Fibroblast of lung (primary cell): ENCODE results near the gene NECTIN4. TPM values are rescaled to one million over a fixed set of nuclear protein-coding genes. Genes with fewer than 3 reads are reported as not detected.
"Not testable (repeated sequence)": the region's sequence is repeated elsewhere in the genome, so short reads cannot be mapped to it uniquely, and the experiment has no call there.

Experiments used
- DNase-seq, 2 donors: peaks; one replicate each; pipeline versions ENCODE4 v3.0.0 to v3.0.0-alpha.2; 2010; ENCODE audit warnings: low read depth in 2 of 2
- H2AFZ ChIP-seq: 2 replicates; pipeline ENCODE4 v1.5.1; 2012; ENCODE audit warnings: low read length, control low read depth, inconsistent platforms
- H3K27ac ChIP-seq: 2 replicates; pipeline ENCODE4 v1.5.1; 2011; ENCODE audit warnings: low read length, control low read depth; ENCODE audit not compliant: insufficient read depth
- H3K27me3 ChIP-seq: 2 replicates; pipeline ENCODE4 v1.5.1; 2011; ENCODE audit warnings: mild to moderate bottlenecking, low read length; ENCODE audit not compliant: control insufficient read depth, insufficient read depth
- H3K36me3 ChIP-seq: 2 replicates; pipeline ENCODE4 v1.5.1; 2011; ENCODE audit warnings: low read length; ENCODE audit not compliant: control insufficient read depth, insufficient read depth
- H3K4me1 ChIP-seq: 2 replicates; pipeline ENCODE4 v1.5.1; 2011; ENCODE audit warnings: low read length; ENCODE audit not compliant: control insufficient read depth, insufficient read depth; ENCODE audit errors: extremely low read depth
- H3K4me2 ChIP-seq: 2 replicates; pipeline ENCODE4 v1.5.1; 2011; ENCODE audit warnings: low read length, control low read depth; ENCODE audit not compliant: insufficient read depth; ENCODE audit errors: extremely low read depth
- H3K4me3 ChIP-seq, 4 experiments: fragments of 200-600 bp in 1 of 4; sonication (generic) in 1 of 4; replicated peaks in 1 of 4; 2 replicates each; pipeline ENCODE4 v1.5.1; 2011 to 2016; ENCODE audit warnings: low read length in 4 of 4, low read depth in 3 of 4, mild to moderate bottlenecking in 3 of 4, control low read depth in 2 of 4, inconsistent platforms in 1 of 4, mixed read lengths in 1 of 4; ENCODE audit not compliant: insufficient read depth in 1 of 4; ENCODE audit errors: control extremely low read depth in 1 of 4
- H3K79me2 ChIP-seq: 2 replicates; pipeline ENCODE4 v1.5.1; 2012; ENCODE audit warnings: mild to moderate bottlenecking, low read length, inconsistent platforms; ENCODE audit not compliant: control insufficient read depth, insufficient read depth
- H3K9ac ChIP-seq: 2 replicates; pipeline ENCODE4 v1.5.1; 2011; ENCODE audit warnings: mild to moderate bottlenecking, low read length, control low read depth; ENCODE audit not compliant: insufficient read depth
- H3K9me3 ChIP-seq: 2 replicates; pipeline ENCODE4 v1.5.1; 2012; ENCODE audit warnings: low read depth, low read length; ENCODE audit not compliant: control insufficient read depth, insufficient read depth
- H4K20me1 ChIP-seq: 2 replicates; pipeline ENCODE4 v1.5.1; 2011; ENCODE audit warnings: low read length; ENCODE audit not compliant: control insufficient read depth, insufficient read depth; ENCODE audit errors: extremely low read depth
- EZH2 ChIP-seq: IDR thresholded peaks from 2 replicates; pipeline ENCODE4 v1.5.1; 2012; ENCODE audit warnings: low read length, control low read depth, mild to moderate bottlenecking; ENCODE audit errors: missing control alignments
- polyA plus RNA-seq, 2 donors: library from polyadenylated mRNA; depleted of rRNA in 1 of 2; stranded (reverse) in 1 of 2; unstranded in 1 of 2; fragments of >200 nt; gene quantifications; 2 replicates each; pipeline ENCODE4 v1.2.1, GENCODE V29; 2011 to 2012; ENCODE audit warnings: missing spikeins in 1 of 2
- total RNA-seq: library from RNA; depleted of rRNA; stranded (reverse); fragments of >200 nt; gene quantifications from 2 replicates; pipeline ENCODE4 v1.2.1, GENCODE V29; 2014
- TF ChIP-seq, protein P1 (sequence below), 2 donors: IDR thresholded peaks in 1 of 2; conservative IDR thresholded peaks in 1 of 2; 1 replicate in 1 of 2; 2 replicates in 1 of 2; pipeline ENCODE4 v1.5.1; 2011 to 2012; ENCODE audit warnings: low read length in 2 of 2, control low read depth in 1 of 2, inconsistent platforms in 1 of 2, low read depth in 1 of 2, mild to moderate bottlenecking in 1 of 2

The NECTIN4 gene
- total and polyA plus RNA-seq, 2 donors (not counting 1 experiment from before 2014, with no cell fraction given) = 0.16 to 0.33 TPM

DNA sequence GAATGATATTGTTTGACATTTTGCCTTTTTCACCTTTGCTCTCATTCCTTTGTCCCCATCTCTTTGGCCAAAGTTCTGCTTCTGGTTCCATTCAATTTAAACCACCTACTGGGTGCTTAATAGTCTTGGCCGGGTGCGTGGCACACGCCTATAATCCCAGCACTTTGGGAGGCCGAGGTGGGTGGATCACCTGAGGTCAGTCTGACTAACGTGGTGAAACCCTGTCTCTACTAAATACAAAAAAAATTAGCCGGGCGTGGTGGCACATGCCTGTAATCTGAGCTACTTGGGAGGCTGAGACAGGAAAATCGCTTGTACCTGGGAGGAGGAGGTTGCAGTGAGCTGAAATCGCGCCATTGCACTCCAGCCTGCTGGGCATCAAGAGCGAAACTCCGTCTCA is 66.9 kb downstream of the NECTIN4 start:
- H3K79me2 ChIP-seq, H3K9ac ChIP-seq, H3K4me2 ChIP-seq, H4K20me1 ChIP-seq, H3K36me3 ChIP-seq, H3K4me1 ChIP-seq, H3K9me3 ChIP-seq, H3K27ac ChIP-seq, H3K4me3 ChIP-seq, DNase-seq, H2AFZ ChIP-seq: not testable (repeated sequence)
- H3K27me3 ChIP-seq = peaks cover 26% of the 10 kb centered on the region

DNA sequence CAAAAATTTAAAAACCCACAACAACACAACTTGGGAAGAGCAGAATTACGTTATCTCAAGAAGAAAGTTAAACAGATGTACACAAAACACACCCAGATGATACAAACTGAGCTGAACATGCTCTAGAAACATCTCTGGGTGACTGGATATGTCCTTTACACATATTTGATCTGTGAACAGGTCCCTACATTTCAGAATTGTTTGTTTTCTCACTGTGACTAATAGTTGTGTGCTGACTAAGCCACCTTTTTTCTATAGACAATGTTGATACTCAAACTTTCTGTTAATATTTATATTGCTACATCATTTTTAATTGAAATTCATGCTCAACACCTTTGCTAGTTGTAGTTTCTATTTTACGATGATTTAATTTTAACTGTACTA is 67.4 kb downstream of the NECTIN4 start:
- H3K27me3 ChIP-seq = peaks cover 26% of the 10 kb centered on the region
- no peak overlapping the region for H3K9ac ChIP-seq
- no peaks in the 10 kb centered on the region for H3K9me3 ChIP-seq
- H3K79me2 ChIP-seq = no peaks in the 10 kb centered on the region
- H3K4me2 ChIP-seq = no peak overlapping the region
- peaks cover 6% of the 10 kb centered on the region for H3K4me1 ChIP-seq
- TF ChIP-seq EZH2 = no peak
- TF ChIP-seq, protein P1, sequence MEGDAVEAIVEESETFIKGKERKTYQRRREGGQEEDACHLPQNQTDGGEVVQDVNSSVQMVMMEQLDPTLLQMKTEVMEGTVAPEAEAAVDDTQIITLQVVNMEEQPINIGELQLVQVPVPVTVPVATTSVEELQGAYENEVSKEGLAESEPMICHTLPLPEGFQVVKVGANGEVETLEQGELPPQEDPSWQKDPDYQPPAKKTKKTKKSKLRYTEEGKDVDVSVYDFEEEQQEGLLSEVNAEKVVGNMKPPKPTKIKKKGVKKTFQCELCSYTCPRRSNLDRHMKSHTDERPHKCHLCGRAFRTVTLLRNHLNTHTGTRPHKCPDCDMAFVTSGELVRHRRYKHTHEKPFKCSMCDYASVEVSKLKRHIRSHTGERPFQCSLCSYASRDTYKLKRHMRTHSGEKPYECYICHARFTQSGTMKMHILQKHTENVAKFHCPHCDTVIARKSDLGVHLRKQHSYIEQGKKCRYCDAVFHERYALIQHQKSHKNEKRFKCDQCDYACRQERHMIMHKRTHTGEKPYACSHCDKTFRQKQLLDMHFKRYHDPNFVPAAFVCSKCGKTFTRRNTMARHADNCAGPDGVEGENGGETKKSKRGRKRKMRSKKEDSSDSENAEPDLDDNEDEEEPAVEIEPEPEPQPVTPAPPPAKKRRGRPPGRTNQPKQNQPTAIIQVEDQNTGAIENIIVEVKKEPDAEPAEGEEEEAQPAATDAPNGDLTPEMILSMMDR (conservative IDR thresholded peaks at IDR 0.05 in 1 of 2, IDR thresholded peaks at IDR 0.05 in 1 of 2; ENCODE audit: low read depth in 1 of 2, low read length in 2 of 2) = no peak
- no peak overlapping the region for H2AFZ ChIP-seq
- no peak overlapping the region for H3K4me3 ChIP-seq
- DNase-seq = no peak
- H3K36me3 ChIP-seq = no peaks in the 10 kb centered on the region
- H4K20me1 ChIP-seq = no peaks in the 10 kb centered on the region
- H3K27ac ChIP-seq = no peak overlapping the region

DNA sequence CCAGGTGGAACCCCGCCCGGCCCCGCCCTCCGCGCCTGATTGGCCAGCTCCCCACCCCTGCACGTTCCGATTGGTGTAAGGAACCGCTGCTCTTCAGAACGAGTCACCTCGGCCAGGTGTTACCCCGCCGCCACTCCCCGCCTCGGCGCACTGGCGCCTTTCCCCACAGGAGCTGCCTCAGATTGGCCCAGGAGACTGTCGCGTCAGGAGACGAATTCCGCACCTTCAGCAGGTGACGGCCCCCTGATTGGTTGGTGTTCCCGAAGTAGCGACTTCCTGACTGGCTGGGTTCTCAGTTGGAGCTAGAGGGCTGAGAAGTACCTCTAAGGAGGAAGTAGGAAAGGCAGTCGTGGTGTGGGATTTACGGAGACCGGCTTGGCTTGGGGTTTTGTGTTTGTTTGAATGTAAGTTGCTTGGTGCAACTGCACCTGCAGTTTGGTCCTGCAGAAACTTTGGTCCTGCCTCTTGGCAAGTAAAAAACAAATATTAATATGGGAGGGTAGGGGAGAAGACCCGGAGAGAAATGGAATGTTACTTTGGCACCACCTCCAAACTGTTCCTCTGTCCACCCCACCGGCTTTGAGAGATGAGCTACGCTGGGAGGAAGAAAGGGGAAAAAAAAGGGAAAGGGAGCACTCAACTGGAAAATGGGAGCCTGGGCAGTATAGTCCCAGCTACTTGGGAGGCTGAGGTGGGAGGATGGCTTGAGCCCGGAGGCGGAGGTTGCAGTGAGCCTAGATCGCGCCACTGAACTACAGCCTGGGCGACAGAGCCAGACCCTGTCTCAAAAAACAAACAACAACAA is 68.0 kb downstream of the NECTIN4 start:
- Histone ChIP-seq H3K36me3 (no peaks in the 10 kb centered on the region), H3K4me1 (peaks cover 6% of the 10 kb centered on the region), H3K4me2 (peak overlapping the region; percentile 88), H4K20me1 (no peaks in the 10 kb centered on the region), H3K27me3 (peaks cover 26% of the 10 kb centered on the region), H3K9ac (peak overlapping the region; percentile 10), H2AFZ (peak overlapping the region; percentile 20), H3K79me2 (no peaks in the 10 kb centered on the region), H3K27ac (no peak overlapping the region), H3K9me3 (no peaks in the 10 kb centered on the region), H3K4me3 (peak overlapping the region in 3 of 4 experiments; percentile 27 to 59 (median 53))
- TF ChIP-seq EZH2 = peak; percentile 51
- TF ChIP-seq, protein P1 (conservative IDR thresholded peaks at IDR 0.05 in 1 of 2, IDR thresholded peaks at IDR 0.05 in 1 of 2; ENCODE audit: low read depth in 1 of 2, low read length in 2 of 2) = no peak
- DNase-seq = peak in 1 of 2 donors; percentile 48

Other genes with a start within 250 kb of the NECTIN4 start
- not detected in 2 replicates for gene CD244, start 226.7 kb downstream of the NECTIN4 start, total RNA-seq
- gene CD244, start 226.7 kb downstream of the NECTIN4 start, polyA plus RNA-seq = not detected in 2 replicates
- gene ITLN1, start 204.4 kb downstream of the NECTIN4 start, total RNA-seq = under 0.01 TPM in 1 of 2 replicates, not detected in the other
- gene ITLN1, start 204.4 kb downstream of the NECTIN4 start, polyA plus RNA-seq = not detected in 2 replicates
- not detected in 2 replicates for gene ITLN2, start 134.7 kb downstream of the NECTIN4 start, total RNA-seq
- not detected in 2 replicates for gene ITLN2, start 134.7 kb downstream of the NECTIN4 start, polyA plus RNA-seq
- gene F11R, start 68.4 kb downstream of the NECTIN4 start, total RNA-seq = 0.66 and 2.1 TPM in 2 replicates
- gene F11R, start 68.4 kb downstream of the NECTIN4 start, polyA plus RNA-seq = 0.50 and 1.5 TPM in 2 replicates
- 0.66 and 0.77 TPM in 2 replicates for gene TSTD1, start 50.6 kb downstream of the NECTIN4 start, total RNA-seq
- gene TSTD1, start 50.6 kb downstream of the NECTIN4 start, polyA plus RNA-seq = 0.24 and 7.5 TPM in 2 replicates
- 71.7 and 80.1 TPM in 2 replicates for gene USF1, start 43.6 kb downstream of the NECTIN4 start, total RNA-seq
- gene USF1, start 43.6 kb downstream of the NECTIN4 start, polyA plus RNA-seq = 23.9 and 25.0 TPM in 2 replicates
- gene ARHGAP30, start 19.7 kb downstream of the NECTIN4 start, total RNA-seq = not detected in 2 replicates
- gene ARHGAP30, start 19.7 kb downstream of the NECTIN4 start, polyA plus RNA-seq = 0.01 TPM in 1 of 2 replicates, not detected in the other
- 0.77 and 3.0 TPM in 2 replicates for gene KLHDC9, start 8.8 kb upstream of the NECTIN4 start, total RNA-seq
- 0.95 and 1.5 TPM in 2 replicates for gene KLHDC9, start 8.8 kb upstream of the NECTIN4 start, polyA plus RNA-seq
- gene PFDN2, start 28.5 kb upstream of the NECTIN4 start, total RNA-seq = 39.6 and 45.5 TPM in 2 replicates
- 145 and 188 TPM in 2 replicates for gene PFDN2, start 28.5 kb upstream of the NECTIN4 start, polyA plus RNA-seq
- 24.7 and 30.6 TPM in 2 replicates for gene NIT1, start 28.5 kb upstream of the NECTIN4 start, total RNA-seq
- gene NIT1, start 28.5 kb upstream of the NECTIN4 start, polyA plus RNA-seq = 42.6 and 83.1 TPM in 2 replicates
- gene DEDD, start 43.1 kb upstream of the NECTIN4 start, total RNA-seq = 15.4 and 21.6 TPM in 2 replicates
- gene DEDD, start 43.1 kb upstream of the NECTIN4 start, polyA plus RNA-seq = 40.0 and 40.3 TPM in 2 replicates
- gene UFC1, start 64.4 kb upstream of the NECTIN4 start, total RNA-seq = 87.0 and 95.8 TPM in 2 replicates
- gene UFC1, start 64.4 kb upstream of the NECTIN4 start, polyA plus RNA-seq = 154 and 168 TPM in 2 replicates
- 7.7 and 10.2 TPM in 2 replicates for gene USP21, start 69.9 kb upstream of the NECTIN4 start, total RNA-seq
- gene USP21, start 69.9 kb upstream of the NECTIN4 start, polyA plus RNA-seq = 11.7 and 13.6 TPM in 2 replicates
- 9.2 and 12.2 TPM in 2 replicates for gene PPOX, start 76.9 kb upstream of the NECTIN4 start, total RNA-seq
- gene PPOX, start 76.9 kb upstream of the NECTIN4 start, polyA plus RNA-seq = 5.6 and 6.0 TPM in 2 replicates
- 13.4 and 18.7 TPM in 2 replicates for gene B4GALT3, start 87.9 kb upstream of the NECTIN4 start, total RNA-seq
- gene B4GALT3, start 87.9 kb upstream of the NECTIN4 start, polyA plus RNA-seq = 17.8 and 19.2 TPM in 2 replicates
- 0.51 and 1.3 TPM in 2 replicates for gene ADAMTS4, start 109.5 kb upstream of the NECTIN4 start, total RNA-seq
- gene ADAMTS4, start 109.5 kb upstream of the NECTIN4 start, polyA plus RNA-seq = 0.75 and 1.0 TPM in 2 replicates
- 142 and 194 TPM in 2 replicates for gene NDUFS2, start 112.8 kb upstream of the NECTIN4 start, total RNA-seq
- gene NDUFS2, start 112.8 kb upstream of the NECTIN4 start, polyA plus RNA-seq = 135 and 141 TPM in 2 replicates
- gene FCER1G, start 125.7 kb upstream of the NECTIN4 start, total RNA-seq = not detected in 2 replicates
- 0.21 and 0.85 TPM in 2 replicates for gene FCER1G, start 125.7 kb upstream of the NECTIN4 start, polyA plus RNA-seq
- not detected in 2 replicates for gene APOA2, start 134.1 kb upstream of the NECTIN4 start, total RNA-seq
- gene APOA2, start 134.1 kb upstream of the NECTIN4 start, polyA plus RNA-seq = not detected in 2 replicates
- gene TOMM40L, start 136.5 kb upstream of the NECTIN4 start, total RNA-seq = 9.2 and 11.7 TPM in 2 replicates
- 11.1 and 12.0 TPM in 2 replicates for gene TOMM40L, start 136.5 kb upstream of the NECTIN4 start, polyA plus RNA-seq
- gene NR1I3, start 148.6 kb upstream of the NECTIN4 start, total RNA-seq = not detected in 2 replicates
- gene NR1I3, start 148.6 kb upstream of the NECTIN4 start, polyA plus RNA-seq = not detected in 2 replicates
- gene PCP4L1, start 169.2 kb upstream of the NECTIN4 start, total RNA-seq = not detected in 2 replicates
- not detected in 2 replicates for gene PCP4L1, start 169.2 kb upstream of the NECTIN4 start, polyA plus RNA-seq
- gene MPZ, start 220.4 kb upstream of the NECTIN4 start, total RNA-seq = 0.51 and 0.99 TPM in 2 replicates
- 1.1 and 1.9 TPM in 2 replicates for gene MPZ, start 220.4 kb upstream of the NECTIN4 start, polyA plus RNA-seq
- gene SDHC, start 224.8 kb upstream of the NECTIN4 start, total RNA-seq = 13.4 and 24.8 TPM in 2 replicates
- gene SDHC, start 224.8 kb upstream of the NECTIN4 start, polyA plus RNA-seq = 484 and 512 TPM in 2 replicates